Aorta (tissue), 5 donors: ENCODE results near the gene DNAJC17. TPM values are rescaled to one million over a fixed set of nuclear protein-coding genes. Genes with fewer than 3 reads are reported as not detected.

Experiments
- ATAC-seq: fragments of 200-7000 bp; cut with Tn5 transposase; one replicate; pipeline ENCODE4 v1.9.1; 2022; ENCODE audit warnings: moderate library complexity; ENCODE audit not compliant: low FRiP score
- DNase-seq, 2 donors: peaks; one replicate each; pipeline ENCODE4 v3.0.0-alpha.2; 2020
- H3K27ac ChIP-seq, 2 donors: one replicate each; pipeline ENCODE4 v1.5.1; 2013; ENCODE audit warnings: low read length in 2 of 2, mild to moderate bottlenecking in 2 of 2, moderate library complexity in 2 of 2, control low read depth in 1 of 2, inconsistent platforms in 1 of 2, low read depth in 1 of 2
- H3K27me3 ChIP-seq, 2 donors: one replicate each; pipeline ENCODE4 v1.6.1; 2013; ENCODE audit warnings: control low read depth in 1 of 2, low read length in 1 of 2, mild to moderate bottlenecking in 1 of 2, moderate library complexity in 1 of 2; ENCODE audit not compliant: insufficient read depth in 2 of 2, control insufficient read depth in 1 of 2
- H3K36me3 ChIP-seq, 2 donors: one replicate each; pipeline ENCODE4 v1.6.1; 2013; ENCODE audit warnings: control low read depth in 1 of 2, low read length in 1 of 2, mild to moderate bottlenecking in 1 of 2; ENCODE audit not compliant: insufficient read depth in 2 of 2, control insufficient read depth in 1 of 2
- H3K4me1 ChIP-seq, 2 donors: one replicate each; pipeline ENCODE4 v1.6.1; 2013; ENCODE audit warnings: low read length in 2 of 2, control low read depth in 1 of 2, mild to moderate bottlenecking in 1 of 2, moderate library complexity in 1 of 2; ENCODE audit not compliant: insufficient read depth in 2 of 2, control insufficient read depth in 1 of 2
- H3K4me3 ChIP-seq, 2 donors: one replicate each; pipeline ENCODE4 v1.5.1; 2013; ENCODE audit warnings: low read length in 2 of 2, control low read depth in 1 of 2, mild to moderate bottlenecking in 1 of 2
- H3K9me3 ChIP-seq: one replicate; pipeline ENCODE4 v1.6.1; 2013; ENCODE audit warnings: mild to moderate bottlenecking, low read length; ENCODE audit not compliant: control insufficient read depth
- WGBS, 2 donors: extraction: QIAGEN DNeasy Blood & Tissue Kit; methylation state at CpG; one replicate each; pipeline ENCODE4 v1.1.7; 2013; 5-methylcytosine and 5-hydroxymethylcytosine counted together
- intact Hi-C, 2 donors: fragments of 100-400 bp; cut with DNase I; formaldehyde crosslinking; loops; one replicate each; pipeline versions ENCODE4 v1.14.2 to v1.15.0; 2022
- polyA plus RNA-seq, 2 donors: library from polyadenylated mRNA; stranded (reverse); fragments of 200-250 nt; gene quantifications; one replicate each; pipeline ENCODE4 v1.2.3, GENCODE V29; 2013
- total RNA-seq, 2 donors: library from RNA; stranded (reverse); fragmentation: NEBNext Ultra II Directional; extraction: Animal tissue kit (Norgen Biotek cat#: 25700); gene quantifications; one replicate each; pipeline ENCODE4 v1.2.1, GENCODE V29; 2021
- donor health status: healthy with polysubstance abuse.
- donor health status: Bipolar disorder and iron deficiency.
- donor health status: DM: no; HTN: no; CAD: no.
- donor health status: DM: no; HTN: no; CAD: no.
- donor health status: DM: yes; HTN: yes; CAD: no.

Gene DNAJC17
- total and polyA plus RNA-seq, 4 donors = 20.5 to 75.9 (median 32.0) TPM

DNA sequence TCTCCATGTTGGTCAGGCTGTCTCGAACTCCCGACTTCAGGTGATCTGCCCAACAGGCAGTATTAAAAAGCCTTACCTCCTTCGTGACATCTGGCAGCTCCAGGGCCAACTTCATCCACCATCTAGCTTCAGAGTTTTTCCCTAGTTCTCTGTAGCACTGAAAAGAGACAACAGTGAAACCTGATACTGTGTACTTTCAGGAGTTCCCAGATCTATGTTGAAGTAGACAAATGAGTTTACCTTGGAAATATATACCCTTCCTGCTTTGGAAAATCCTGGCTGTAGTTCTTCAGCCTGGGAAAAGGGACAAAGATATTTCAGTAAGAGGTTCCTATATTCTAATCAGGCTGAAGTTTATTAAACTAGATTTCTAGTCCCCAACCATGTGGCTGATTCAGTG is 70.2 kb downstream of the DNAJC17 start:
- Histone ChIP-seq H3K9me3 (no peaks in the 10 kb centered on the region), H3K4me3 (no peak overlapping the region), H3K4me1 (no peaks in the 10 kb centered on the region), H3K27me3 (no peaks in the 10 kb centered on the region), H3K27ac (no peak overlapping the region), H3K36me3 (peaks cover 3 to 5% of the 10 kb centered on the region in 2 donors)
- DNase-seq = no peak
- ATAC-seq = no peak
- intact Hi-C loops = no loop called here
- 79 to 83% methylated on average over 3 of the region's 3 CpGs for WGBS, 2 donors

DNA sequence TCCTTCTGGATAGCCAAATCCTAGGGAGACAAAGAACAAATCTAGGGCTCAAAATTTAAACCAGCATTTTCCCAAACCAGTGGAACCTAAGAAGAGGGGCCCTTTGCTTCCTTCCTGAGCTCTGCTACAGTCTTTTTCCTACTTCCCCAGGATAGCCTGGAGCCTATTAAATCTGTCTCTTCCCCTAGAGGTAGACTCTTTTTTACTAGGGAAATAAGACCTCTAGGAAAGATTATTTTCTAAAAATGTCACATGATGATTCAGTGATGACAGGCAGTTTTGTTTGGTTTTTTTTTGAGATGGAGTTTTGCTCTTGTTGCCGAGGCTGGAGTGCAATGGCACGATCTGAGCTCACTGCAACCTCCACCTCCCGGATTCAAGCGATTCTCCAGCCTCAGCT is 70.7 kb downstream of the DNAJC17 start:
- DNase-seq = no peak

DNA sequence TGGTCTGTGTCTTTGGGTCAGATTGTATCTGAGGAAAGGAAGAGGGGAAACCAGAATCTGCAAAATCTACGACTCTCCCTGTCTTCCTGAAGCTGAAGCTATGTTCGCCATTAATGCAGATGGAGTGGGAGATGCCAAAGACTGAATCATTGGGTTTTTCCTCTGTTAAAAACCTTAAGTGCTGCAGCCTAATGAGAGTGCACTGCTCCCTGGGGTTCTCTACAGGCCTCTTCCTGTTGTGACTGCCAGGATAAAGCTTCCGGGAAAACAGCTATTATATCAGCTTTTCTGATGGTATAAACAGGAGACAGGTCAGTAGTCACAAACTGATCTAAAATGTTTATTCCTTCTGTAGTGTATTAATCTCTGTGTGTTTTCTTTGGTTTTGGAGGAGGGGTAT is 76.2 kb downstream of the DNAJC17 start:
- ATAC-seq (no peak), DNase-seq (no peak)
- H3K9me3 ChIP-seq = no peaks in the 10 kb centered on the region
- intact Hi-C loops = no loop called here
- no peaks in the 10 kb centered on the region for H3K4me1 ChIP-seq
- no peak overlapping the region for H3K27ac ChIP-seq
- 86 to 91% methylated on average over 3 of the region's 3 CpGs for WGBS, 2 donors
- H3K36me3 ChIP-seq = peaks cover under 1 to 2% of the 10 kb centered on the region in 2 donors
- no peaks in the 10 kb centered on the region for H3K27me3 ChIP-seq
- no peak overlapping the region for H3K4me3 ChIP-seq

More for the DNA sequence above, 70.7 kb downstream of the DNAJC17 start:
- Histone ChIP-seq H3K4me1 (no peaks in the 10 kb centered on the region), H3K4me3 (no peak overlapping the region), H3K27me3 (no peaks in the 10 kb centered on the region), H3K36me3 (peaks cover 3 to 5% of the 10 kb centered on the region in 2 donors), H3K9me3 (no peaks in the 10 kb centered on the region), H3K27ac (no peak overlapping the region)
- WGBS, 2 donors = 78 to 81% methylated on average over 4 of the region's 4 CpGs
- no peak for ATAC-seq
- intact Hi-C loops = no loop called here

DNA sequence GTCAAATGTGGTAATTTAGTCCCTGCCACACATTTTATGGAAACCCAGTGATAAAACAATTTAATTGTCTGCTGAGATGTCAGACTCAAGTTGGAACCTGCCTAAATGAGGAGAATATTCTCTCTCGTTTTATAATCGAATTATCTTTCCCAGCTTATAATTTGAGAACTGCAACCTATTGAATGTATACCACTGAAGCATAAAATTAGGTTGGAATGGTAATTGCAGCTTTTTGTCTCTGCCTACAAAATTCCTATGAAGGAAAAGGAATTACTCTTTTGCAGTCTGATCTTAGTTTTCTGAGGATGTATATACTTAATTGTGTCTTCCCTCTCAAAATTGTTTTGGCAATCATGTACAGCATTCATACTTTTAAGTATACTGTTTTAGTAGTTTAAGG is 83.4 kb downstream of the DNAJC17 start:
- no peak overlapping the region for H3K4me3 ChIP-seq
- intact Hi-C loops = no loop called here
- H3K4me1 ChIP-seq = no peaks in the 10 kb centered on the region
- no peaks in the 10 kb centered on the region for H3K9me3 ChIP-seq
- DNase-seq = no peak
- 91 to 93% methylated on average over 2 of the region's 2 CpGs for WGBS, 2 donors
- no peaks in the 10 kb centered on the region for H3K27me3 ChIP-seq
- H3K36me3 ChIP-seq = no peaks in the 10 kb centered on the region
- ATAC-seq = no peak
- H3K27ac ChIP-seq = no peak overlapping the region

DNA sequence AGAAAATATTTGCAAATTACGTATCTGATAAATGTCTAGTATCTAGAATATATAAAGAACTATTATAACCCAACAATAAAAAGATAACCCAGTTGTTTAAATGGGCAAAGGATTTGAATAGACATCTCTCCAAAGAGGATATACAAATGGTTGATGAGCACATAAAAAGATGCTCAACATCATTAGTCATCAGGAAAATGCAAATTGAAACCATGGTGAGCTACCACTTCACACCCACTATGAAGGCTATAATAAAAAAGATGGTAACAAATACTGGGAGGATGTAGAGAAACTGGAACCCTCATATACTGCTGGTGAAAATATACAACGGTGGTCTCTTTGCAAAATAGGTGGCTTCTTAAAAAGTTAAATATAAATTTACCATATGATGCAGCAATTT is 84.3 kb downstream of the DNAJC17 start:
- intact Hi-C loops = no loop called here
- H3K36me3 ChIP-seq = no peaks in the 10 kb centered on the region
- WGBS, 2 donors = 90 to 95% methylated on average over 2 of the region's 2 CpGs
- no peaks in the 10 kb centered on the region for H3K9me3 ChIP-seq
- H3K27ac ChIP-seq = no peak overlapping the region
- no peaks in the 10 kb centered on the region for H3K4me1 ChIP-seq
- DNase-seq (no peak), ATAC-seq (no peak)
- H3K27me3 ChIP-seq = no peaks in the 10 kb centered on the region
- H3K4me3 ChIP-seq = no peak overlapping the region

DNA sequence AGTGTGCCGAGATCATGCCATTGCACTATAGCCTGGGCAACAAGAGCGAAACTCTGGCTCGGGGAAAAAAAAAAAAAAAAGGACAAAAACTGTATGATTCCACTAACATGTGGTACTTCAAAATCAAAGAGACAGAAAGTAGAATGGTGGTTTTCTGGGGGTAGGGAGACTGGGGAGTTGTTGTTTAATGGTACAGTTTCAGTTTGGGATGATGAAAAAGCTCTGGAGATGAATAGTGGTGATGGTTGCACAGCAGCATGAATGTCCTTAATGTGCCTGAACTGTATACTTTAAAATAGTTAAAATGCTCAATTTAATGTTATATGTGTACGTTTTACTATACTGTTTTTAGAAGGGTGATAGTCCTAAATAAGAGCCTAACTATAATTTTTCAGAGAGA is 84.9 kb downstream of the DNAJC17 start:
- Histone ChIP-seq H3K4me1 (no peaks in the 10 kb centered on the region), H3K9me3 (no peaks in the 10 kb centered on the region), H3K36me3 (no peaks in the 10 kb centered on the region), H3K27ac (no peak overlapping the region), H3K4me3 (no peak overlapping the region), H3K27me3 (no peaks in the 10 kb centered on the region)
- intact Hi-C loops = no loop called here
- WGBS, 2 donors = 92% methylated on average over 4 of the region's 4 CpGs
- no peak for ATAC-seq
- no peak for DNase-seq

DNA sequence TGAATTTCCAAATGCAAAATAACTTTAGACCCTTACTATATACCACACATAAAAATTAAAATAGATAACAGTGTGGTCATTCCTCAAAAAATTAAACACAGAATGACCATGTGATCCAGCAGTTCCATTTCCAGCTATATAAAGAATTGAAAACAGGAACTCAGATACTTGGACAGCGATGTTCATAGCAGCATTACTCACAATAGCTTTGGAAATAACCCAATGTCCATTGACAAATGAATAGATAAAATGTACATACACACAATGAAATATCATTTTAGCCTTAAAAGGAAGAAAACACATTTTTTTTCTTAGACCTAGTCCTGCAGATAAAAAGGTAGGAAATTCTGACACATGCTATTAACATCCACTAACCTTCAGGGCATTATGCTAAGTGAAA is 85.6 kb downstream of the DNAJC17 start:
- no peak for ATAC-seq
- Histone ChIP-seq H3K4me1 (no peaks in the 10 kb centered on the region), H3K36me3 (no peaks in the 10 kb centered on the region), H3K27me3 (no peaks in the 10 kb centered on the region), H3K27ac (no peak overlapping the region), H3K4me3 (no peak overlapping the region), H3K9me3 (no peaks in the 10 kb centered on the region)
- 72 to 80% methylated on average over 1 of the region's 1 CpG for WGBS, 2 donors
- no peak for DNase-seq
- intact Hi-C loops = no loop called here

DNA sequence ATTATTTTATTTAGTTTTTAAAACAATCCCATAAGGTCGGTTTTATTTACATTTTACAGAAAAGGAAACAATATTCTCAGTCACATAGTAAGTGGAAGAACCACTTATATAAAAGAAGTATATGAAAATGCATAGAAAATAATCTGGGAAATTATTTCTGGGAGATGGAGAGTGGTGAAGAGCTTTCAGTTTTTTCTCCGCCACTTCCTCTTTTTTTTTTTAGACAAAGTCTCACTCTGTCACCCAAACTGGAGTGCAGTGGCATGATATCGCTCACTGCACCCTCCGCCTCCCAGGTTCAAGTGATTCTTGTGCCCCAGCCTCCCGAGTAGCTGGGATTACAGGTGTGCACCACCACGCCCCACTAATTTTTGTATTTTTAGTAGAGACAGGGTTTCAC is 91.1 kb downstream of the DNAJC17 start:
- intact Hi-C loops = no loop called here

More for the DNA sequence above, 91.1 kb downstream of the DNAJC17 start:
- ATAC-seq (no peak), DNase-seq (no peak)
- no peaks in the 10 kb centered on the region for H3K27me3 ChIP-seq
- H3K27ac ChIP-seq = no peak overlapping the region
- H3K4me1 ChIP-seq = no peaks in the 10 kb centered on the region
- no peaks in the 10 kb centered on the region for H3K9me3 ChIP-seq
- WGBS, 2 donors = 95 to 96% methylated on average over 6 of the region's 6 CpGs
- no peak overlapping the region for H3K4me3 ChIP-seq
- no peaks in the 10 kb centered on the region for H3K36me3 ChIP-seq
